ENCODE results near the gene PSMD9.
"Not testable (repeated sequence)": the region's sequence is repeated elsewhere in the genome, so short reads cannot be mapped to it uniquely, and the experiment has no call there.

PSMD9 gene

GRCh38 chr12:121861636-121862254 lies 26.8 kb upstream of the PSMD9 start:
- no peak for TF ChIP-seq CTCF (conservative IDR thresholded peaks at IDR 0.05)
- peak overlapping the region; percentile 62 for H3K27ac ChIP-seq

- H3K27ac ChIP-seq: no peak overlapping the region
- TF ChIP-seq CTCF (conservative IDR thresholded peaks at IDR 0.05): no peak
Measured at GRCh38 chr12:121866331-121866730, 22.3 kb upstream of the PSMD9 start.

GRCh38 chr12:121869229-121869628 lies 19.4 kb upstream of the PSMD9 start:
- H3K27ac ChIP-seq: not testable (repeated sequence)

- no peak overlapping the region for H3K27ac ChIP-seq
- no peak for TF ChIP-seq CTCF (conservative IDR thresholded peaks at IDR 0.05)
Measured at GRCh38 chr12:121871467-121871866, 17.1 kb upstream of the PSMD9 start.

GRCh38 chr12:121872546-121873215 lies 15.9 kb upstream of the PSMD9 start:
- no peak overlapping the region for H3K27ac ChIP-seq
- no peak for TF ChIP-seq CTCF (conservative IDR thresholded peaks at IDR 0.05)

GRCh38 chr12:121873216-121873569 lies 15.4 kb upstream of the PSMD9 start:
- H3K27ac ChIP-seq: no peak overlapping the region
- TF ChIP-seq CTCF (conservative IDR thresholded peaks at IDR 0.05): no peak

GRCh38 chr12:121874071-121874470 lies 14.5 kb upstream of the PSMD9 start:
- no peak overlapping the region for H3K27ac ChIP-seq
- no peak for TF ChIP-seq CTCF (conservative IDR thresholded peaks at IDR 0.05)

GRCh38 chr12:121875582-121875981 lies 13.0 kb upstream of the PSMD9 start:
- no peak overlapping the region for H3K27ac ChIP-seq
- TF ChIP-seq CTCF (conservative IDR thresholded peaks at IDR 0.05): no peak

GRCh38 chr12:121876080-121876447 lies 12.5 kb upstream of the PSMD9 start:
- not testable (repeated sequence) for H3K27ac ChIP-seq
